HG02885 (cell line): ENCODE results near the gene AGBL2.
"Not testable (repeated sequence)": the region's sequence is repeated elsewhere in the genome, so short reads cannot be mapped to it uniquely, and the experiment has no call there.

ENCODE experiments used
- ATAC-seq: cut with Tn5 transposase; IDR thresholded peaks from one replicate; pipeline ENCODE4 v1.9.1; 2021; ENCODE audit warnings: mild to moderate bottlenecking; ENCODE audit not compliant: unreplicated experiment, poor library complexity

Gene AGBL2

DNA sequence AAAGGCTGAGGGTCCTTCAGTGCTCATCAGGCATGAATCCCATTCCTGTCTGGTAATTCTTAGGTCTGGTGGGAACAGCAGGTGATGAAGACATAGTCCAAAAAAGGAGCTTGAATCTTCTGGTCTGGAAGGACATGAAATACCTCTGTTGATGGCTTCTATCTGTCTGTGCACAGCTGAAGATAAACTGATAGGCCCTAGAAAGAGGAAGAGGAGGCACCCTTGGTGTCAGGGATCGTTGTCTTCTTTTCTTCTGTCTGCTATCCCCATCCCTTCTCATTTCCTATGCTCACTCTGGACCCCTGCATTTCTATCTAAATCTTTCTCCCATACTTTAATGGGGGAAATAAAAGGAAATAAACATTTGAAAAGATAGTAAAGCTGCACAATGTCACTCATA, 9.4 kb downstream of the AGBL2 start:
- no peak for ATAC-seq

DNA sequence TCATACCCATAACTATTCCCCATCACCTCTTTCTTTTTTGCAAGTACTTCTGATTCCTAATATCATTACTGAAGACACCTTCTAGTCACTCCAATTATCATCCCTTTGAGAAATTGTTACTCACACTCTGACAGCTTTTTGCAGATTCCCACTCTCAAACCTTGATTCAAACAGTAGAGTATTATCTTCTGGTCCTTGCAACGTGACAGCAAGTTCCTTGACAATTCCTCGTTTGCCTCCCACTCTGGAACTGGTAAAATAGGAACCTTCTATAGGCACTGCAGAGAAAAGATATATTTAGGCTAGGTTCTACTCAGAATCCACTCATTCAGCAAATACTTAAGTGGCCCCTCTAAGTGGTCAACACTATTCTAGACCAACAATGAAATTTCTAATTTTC, 23.2 kb downstream of the AGBL2 start:
- ATAC-seq: no peak

DNA sequence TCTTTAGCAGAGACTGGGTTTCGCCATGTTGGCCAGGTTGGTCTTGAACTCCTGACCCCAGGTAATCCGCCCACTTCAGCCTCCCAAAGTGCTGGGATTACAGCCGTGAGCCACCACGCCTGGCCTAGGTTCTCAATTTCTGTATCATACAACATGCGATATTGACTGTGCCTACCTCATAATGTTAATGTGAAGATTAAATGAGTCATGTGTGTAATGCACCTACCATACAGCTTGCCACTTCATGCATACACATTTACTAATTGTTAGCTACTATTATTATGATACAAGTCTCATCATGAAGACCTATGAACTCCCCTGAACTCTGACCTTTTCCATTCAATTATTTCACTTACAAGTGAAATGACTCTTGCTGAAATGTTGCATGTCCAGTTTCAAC, 25.7 kb downstream of the AGBL2 start:
- no peak for ATAC-seq

DNA sequence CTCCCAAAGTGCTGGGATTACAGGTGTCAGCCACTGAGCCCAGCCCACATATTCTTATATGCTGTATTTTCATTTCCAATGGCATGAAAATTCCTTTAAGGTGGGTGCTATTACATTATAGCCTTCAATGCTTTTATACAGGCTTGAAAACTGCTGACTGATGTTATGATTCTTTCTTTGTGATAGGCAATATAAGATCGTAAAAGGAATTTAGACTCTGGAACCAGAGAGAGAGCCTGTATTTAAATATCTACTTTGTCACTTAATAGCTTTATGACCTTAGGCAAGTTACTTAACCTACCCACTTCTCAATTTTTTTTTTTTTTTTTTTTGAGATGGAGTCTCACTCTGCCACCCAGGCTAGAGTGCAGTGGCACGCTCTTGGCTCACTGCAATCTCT, 26.2 kb downstream of the AGBL2 start:
- no peak for ATAC-seq

DNA sequence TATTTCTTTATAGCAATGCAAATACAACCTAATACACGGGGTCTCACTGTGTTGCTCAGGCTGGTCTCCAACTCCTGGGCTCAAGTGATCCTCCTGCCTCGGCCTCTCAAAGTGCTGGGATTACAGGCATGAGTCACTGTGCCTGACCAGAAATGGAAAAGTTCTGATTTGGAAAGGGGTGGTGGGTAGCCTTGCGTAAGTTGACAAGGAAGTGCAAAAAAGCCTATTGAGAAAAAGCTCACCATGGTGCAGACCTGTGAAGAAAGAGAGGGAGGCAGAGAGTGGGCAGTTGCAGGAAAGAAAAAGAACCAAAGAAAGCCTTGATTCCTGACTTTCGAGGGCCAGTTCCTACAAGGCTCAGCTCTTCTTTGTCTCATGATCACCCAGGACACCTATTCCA, 27.1 kb downstream of the AGBL2 start:
- no peak for ATAC-seq

DNA sequence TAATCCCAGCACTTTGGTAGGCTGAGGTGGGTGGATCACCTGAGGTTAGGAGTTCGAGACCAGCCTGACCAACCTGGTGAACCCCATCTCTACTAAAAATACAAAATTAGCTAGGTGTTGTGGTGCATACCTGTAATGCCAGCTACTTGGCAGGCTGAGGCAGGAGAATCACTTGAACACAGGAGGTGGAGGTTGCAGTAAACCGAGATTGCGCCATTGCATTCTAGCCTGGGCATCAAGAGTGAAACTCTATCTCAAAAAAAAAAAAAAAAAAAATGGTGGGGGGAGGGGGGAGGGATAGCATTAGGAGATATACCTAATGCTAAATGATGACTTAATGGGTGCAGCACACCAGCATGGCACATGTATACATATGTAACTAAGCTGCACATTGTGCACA, 28.5 kb downstream of the AGBL2 start:
- not testable (repeated sequence) for ATAC-seq

DNA sequence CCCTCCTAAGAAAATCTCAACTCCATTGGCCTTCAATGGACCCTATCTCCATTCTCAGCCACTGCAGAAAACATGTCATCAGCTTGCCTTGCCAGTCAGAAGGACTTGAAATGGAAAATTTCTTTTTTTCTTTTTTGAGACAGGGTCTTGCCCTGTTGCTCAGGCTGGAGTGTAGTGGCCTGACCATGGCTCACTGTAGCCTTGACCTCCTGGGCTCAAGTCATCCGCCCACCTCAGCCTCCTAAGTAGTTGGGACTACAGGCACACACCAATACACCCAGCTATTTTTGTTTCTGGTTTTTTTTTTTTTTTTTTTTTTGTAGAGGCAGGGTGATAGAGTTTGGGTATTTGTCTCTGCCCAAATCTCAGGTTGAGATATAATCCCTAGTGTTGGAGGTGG, 29.0 kb downstream of the AGBL2 start:
- no peak for ATAC-seq

DNA sequence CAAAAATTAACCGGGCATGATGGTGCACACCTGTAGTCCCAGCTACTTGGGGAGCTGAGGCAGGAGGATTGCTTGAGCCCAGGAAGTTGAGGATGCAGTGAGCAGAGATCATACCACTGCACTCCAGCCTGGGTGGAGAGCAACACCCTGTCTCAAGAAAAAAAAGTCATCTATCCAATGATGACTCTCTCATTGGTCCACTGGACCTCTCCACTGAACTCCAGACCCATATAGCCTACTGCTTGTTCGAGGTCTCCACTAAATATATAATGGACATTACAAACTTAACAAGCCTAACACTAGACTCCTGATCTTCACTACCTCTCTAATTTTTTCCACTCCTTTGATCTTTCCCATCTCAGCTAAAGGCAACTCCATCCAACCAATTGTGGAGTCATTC, 39.3 kb downstream of the AGBL2 start:
- no peak for ATAC-seq

DNA sequence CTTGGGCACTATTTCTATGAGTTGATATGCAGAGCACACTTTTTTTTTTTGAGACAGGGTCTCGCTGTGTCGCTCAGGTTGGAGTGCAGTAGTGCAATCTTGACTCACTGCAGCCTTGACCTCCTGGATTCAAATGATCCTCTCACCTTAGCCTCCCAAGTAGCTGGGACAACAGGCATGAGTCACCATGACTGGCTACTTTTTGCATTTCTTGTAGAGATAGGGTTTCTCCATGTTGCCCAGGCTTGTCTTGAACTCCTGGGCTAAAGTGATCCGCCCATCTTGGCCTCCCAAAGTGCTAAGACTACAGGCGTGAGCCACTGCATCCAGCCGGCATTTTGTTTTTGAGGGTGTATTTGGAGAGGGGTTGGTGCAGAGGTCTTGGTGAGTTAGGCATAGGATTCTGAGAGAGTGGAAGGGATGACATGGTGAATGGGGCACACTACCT, 42.9 kb downstream of the AGBL2 start:
- no peak for ATAC-seq

DNA sequence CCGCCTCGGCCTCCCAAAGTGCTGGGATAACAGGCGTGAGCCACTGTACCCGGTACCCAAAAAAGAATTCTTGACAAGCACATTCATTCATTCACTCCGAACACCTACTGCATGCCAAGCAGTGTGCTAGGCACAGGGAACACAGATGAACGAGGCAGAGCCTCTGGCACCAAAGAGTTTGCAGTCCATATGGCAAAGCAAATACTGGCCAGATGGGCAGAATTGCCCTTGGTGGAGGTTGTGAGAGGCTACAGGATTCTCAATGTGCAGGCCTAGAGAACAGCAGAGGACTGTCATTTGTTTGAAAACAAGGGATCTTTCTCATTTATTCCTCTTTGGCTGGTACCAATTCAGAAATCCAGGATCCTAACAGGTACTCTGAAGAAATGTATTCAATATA, 45.3 kb downstream of the AGBL2 start:
- ATAC-seq: no peak

DNA sequence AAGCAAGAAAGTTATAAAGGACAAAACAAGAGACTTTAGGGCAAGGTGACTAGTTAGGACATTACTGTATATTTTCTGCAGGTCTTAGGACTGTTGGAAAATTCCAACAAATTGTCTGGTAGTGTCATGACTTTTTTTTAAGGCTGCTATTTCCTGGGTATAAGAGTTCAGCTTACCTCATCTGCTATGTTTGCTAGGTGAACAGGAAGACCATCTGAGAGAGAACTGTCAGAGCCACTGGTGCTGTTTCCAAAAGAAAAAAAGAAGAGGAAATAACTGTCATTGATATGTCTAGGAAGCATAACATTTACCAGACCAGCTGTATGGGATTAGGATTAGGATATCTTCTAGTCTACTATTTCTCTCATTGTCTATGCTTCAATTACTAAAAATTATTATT, 46.5 kb downstream of the AGBL2 start:
- ATAC-seq: no peak

DNA sequence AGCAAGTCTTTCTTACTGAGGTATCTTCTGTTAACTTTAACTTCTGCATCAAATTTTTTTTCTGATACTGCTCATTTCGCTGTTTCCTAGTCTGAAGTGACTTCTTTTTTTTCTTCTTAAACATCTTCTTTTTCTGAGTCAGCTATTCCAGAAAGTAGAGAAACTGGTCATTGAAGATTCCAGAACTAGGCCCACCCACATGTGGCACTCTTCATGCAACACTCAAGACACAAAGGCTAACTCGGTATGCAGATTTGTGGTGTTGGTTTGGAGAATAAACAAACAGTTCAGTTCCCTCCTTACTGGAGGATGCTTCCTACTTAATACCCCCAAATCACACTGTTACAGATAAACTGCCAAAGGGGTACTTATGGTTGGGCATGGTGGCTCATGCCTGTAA, 47.6 kb downstream of the AGBL2 start:
- ATAC-seq: no peak

DNA sequence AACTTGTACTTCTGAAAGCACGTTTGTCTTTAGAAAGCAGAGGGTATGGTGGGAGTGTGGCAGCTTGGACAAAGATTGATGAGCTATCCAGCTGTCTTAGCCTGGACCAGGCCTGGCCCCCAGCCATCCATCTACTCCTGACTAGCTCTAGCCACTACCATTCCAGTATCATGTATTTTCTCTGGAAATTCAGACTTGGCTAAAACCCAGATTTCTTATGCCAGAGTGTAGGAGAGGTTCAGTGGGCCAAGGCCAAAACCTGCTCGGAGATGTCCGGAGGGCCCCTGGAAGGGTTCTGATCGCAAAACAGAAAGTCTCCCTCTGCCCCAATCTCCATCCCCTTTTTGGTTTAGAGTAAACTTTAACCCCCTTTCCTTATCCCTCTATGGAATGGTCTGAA, 48.0 kb downstream of the AGBL2 start:
- no peak for ATAC-seq

DNA sequence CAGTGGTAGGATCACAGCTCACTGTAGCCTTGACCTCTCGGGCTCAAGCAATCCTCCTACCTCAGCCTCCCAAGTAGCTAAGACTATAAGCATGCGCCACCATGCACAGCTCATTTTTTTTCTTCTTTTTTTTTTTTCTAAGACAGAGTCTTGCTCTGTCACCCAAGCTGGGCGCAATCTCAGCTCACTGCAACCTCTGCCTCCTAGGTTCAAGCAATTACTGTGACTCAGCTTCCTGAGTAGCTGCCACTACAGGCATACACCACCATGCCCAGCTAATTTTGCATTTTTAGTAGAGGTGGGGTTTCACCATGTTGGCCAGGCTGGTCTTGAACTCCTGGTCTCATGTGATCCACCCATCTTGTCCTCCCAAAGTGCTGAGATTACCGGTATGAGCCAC, 50.2 kb downstream of the AGBL2 start:
- not testable (repeated sequence) for ATAC-seq

DNA sequence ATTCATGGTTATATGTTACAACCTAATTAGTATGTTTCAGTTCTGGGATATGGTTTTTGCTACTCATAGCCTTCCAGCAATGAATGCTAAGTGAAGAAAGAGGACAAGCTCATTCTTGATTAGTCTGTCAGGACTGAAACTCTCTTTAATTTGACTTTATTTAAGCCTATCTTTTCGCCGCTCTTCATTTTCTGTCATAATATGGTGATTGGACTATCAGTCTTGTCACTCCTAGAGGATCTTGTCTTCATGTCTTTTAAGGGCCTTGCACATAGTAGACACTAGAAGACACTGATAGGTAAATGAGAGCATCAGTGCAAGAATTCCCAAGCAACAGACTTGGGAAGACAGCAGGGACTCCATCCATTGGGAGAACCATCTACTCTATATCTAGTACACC, 53.9 kb downstream of the AGBL2 start:
- no peak for ATAC-seq

DNA sequence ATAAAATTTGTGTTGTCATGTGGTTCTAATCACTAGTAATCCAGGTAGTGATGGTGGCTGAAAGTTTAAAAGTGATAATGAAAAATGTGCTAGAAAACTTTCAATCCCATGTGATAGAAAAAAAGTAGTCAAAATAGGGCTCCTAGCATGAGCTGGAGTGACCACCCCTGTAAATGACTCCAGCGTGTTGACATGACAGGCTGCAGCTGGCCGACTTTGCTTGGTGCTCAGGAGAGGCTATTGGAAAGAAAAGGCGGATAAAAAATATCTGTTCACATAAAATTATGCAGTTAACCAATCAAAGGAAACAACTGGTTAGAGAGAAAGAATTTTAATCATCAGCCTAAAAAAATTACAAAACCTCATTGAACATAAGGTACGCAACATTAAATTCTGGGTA, 55.9 kb downstream of the AGBL2 start:
- no peak for ATAC-seq

DNA sequence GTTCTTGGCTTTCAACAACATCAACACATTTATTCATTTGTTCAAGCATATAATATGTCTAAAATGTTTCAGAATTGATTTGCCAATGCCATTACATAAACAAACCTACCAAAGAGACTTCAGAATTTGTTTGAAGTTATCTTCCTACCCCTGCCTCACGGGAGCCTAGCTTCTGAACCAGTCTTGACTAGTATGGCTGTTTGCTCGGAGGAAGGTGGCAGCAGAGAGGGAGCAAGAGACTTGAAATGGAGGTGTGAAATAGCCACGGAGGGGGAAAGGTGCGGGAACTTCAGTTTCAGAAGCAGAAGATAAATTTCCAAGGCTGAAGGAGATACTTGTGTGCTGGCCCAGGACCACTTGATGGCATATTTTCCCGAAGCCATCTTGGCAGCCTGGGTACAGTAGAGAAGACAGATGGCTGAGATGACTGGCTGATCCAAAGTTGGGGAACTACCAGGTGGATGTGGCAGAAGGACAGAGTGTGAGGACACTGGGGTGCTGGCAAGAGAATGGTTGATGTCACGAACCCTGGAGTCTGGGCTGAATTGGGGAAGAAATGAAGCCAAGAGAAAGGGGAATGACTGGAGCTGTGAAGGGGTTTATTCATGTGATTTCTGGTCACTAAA, 58.8 kb downstream of the AGBL2 start:
- no peak for ATAC-seq

DNA sequence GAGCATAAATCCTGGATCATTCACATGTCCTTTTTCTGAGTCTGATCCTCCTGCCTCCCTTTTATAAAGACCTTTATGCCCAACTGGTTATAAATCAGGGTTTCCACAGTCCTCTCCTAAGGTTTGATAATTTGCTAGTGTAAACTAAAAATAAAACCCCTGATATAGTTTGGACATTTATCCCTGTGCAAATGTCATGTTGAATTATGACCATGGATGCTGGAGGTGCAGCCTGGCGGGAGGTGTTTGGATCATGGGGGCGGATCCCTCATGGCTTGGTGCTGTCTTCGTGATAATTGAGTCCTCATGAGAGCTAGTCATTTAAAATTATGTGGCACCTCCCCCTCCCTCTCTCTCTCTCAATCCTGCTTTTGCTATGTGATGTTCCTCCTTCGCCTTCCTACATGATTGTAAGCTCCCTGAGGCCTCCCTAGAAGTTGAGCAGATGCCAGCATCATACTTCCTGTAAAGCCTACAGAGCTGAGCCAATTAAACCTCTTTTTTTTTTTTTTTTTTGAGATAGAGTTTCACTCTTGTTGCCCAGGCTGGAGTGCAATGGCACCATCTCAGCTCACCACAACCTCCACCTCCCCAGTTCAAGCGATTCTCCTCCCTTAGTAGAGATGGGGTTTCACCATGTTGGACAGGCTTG, 63.2 kb downstream of the AGBL2 start:
- no peak for ATAC-seq

DNA sequence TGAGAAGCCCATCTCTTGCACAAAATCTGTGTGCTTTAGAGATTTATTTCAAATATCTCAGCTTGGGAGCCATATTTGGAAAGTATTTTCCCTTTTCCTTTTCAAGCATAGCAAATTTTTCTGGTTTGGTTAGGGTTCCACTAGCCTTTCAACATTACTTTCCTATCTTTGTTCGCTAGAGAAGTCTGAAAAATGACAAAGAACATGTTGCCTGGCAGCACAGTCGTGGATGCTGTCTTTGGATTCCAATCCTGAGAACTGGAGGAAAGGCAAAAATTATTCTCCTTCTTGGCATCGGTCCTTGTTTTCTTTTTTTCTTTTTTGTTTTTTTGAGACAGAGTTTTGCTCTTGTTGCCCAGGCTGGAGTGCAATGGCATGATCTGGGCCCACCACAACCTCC, 65.9 kb downstream of the AGBL2 start:
- ATAC-seq: no peak

DNA sequence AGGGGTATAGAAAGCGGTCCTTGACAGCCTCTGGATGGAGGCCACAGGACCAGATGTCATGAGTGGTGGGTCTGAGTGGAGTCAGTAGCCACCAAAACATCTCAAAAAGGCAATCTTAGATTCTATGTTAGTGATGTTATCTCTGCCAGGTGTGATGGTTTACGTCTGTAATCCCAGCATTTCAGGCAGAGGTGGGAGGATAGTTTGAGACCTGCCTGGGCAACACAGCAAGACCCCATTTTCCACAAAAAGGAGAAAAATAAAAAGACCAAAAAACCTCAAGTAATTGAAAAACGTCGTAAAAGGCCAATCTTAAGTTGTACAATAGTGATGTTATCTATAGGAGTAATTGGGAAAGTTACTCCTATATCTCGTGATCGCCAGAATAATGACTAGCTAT, 69.2 kb downstream of the AGBL2 start:
- no peak for ATAC-seq

DNA sequence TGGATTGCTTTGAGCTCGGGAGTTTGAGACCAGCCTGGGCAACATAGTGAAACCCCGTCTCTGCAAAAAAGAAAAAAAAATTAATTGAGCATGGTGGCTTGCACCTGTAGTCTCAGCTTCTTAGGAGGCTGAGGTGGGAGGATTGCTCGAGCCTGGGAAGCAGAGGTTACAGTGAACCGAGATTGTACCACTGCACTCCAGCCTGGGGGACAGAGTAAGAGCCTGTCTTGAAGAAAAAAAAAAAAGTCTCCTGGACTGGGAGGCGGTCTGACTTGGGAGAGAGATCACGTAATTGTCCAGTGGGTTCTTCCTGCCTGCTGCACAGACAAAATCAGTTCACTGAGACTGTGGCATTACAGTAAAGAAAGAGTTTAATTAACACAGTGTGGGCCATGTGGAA, 69.7 kb downstream of the AGBL2 start:
- ATAC-seq: no peak

DNA sequence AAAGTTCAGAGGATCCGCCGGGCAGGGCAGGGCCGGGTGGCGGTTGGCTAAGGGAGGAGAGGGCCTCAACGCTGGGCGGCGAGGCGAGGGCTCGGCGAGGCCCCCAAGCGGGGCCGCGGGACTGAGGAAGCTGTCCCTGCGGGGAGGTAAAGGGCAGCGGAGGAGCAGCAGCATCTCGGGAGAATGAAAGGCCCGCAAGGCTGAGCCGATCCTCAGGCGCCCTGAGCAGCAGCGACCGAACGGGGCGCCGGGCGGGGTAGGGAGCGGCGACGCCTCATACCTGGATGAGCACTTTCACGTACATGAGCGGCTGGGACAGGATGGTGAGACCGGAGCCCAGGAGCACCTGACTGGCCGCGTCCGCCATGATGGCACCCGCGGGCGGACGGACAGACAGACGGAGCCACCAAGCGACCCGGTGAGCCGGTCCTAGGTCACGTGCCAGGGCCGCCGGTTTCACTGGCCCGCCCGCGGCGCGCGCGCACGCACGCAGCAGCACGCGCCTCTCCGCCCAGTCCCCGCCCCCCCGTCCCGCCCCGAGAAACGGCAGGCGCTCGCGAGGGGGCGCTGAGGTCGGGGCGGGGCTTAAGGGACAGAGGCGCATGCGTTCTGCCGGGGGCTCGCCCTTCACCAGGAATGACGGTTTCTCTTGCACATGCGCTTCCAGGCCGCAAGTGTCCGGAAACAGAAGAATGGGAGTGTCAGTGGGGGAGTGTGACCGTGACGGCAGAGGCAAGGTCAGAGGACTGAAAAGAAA, 72.9 kb downstream of the AGBL2 start, which contains the start of gene MTCH2:
Gene MTCH2, minus strand, starts transcription at position 461 of the 757 bp plus-strand sequence. Its CDS starts 94 bp downstream, at position 367.
- peak; percentile 91 for ATAC-seq
